AG04449 (cell line): Measurements from ENCODE around the gene ORC6.
A peak's percentile ranks its signal among the peaks of the same experiment; 100 is the strongest.
"Not testable (repeated sequence)": the region's sequence is repeated elsewhere in the genome, so short reads cannot be mapped to it uniquely, and the experiment has no call there.

Experiments used
- CTCF ChIA-PET: fragments of 350-600 bp; formaldehyde crosslinking; extraction: SDS; loops from one replicate; lab custom pipeline; 2021; ENCODE audit warnings: antibody characterized with exemption; lab: Yijun Ruan, JAX
- POLR2A ChIA-PET: fragments of 400-600, 350-600 bp; formaldehyde crosslinking; extraction: SDS; loops from one replicate; lab custom pipeline; 2020; ENCODE audit warnings: antibody characterized with exemption, inconsistent platforms; lab: Yijun Ruan, JAX
- DNase-seq: peaks from one replicate; pipeline ENCODE4 v3.0.0-alpha.2; 2010; ENCODE audit warnings: low read depth, low spot score
- H3K4me3 ChIP-seq: 2 replicates; pipeline ENCODE4 v1.5.1; 2011; ENCODE audit warnings: low read depth, mild to moderate bottlenecking, control low read depth, low read length
- CTCF ChIP-seq: IDR thresholded peaks from one replicate; pipeline ENCODE4 v1.5.1; 2011; ENCODE audit warnings: mild to moderate bottlenecking, moderate library complexity, low read length, control low read depth, inconsistent platforms; ENCODE audit not compliant: insufficient read depth; ENCODE audit errors: missing control alignments

The ORC6 gene

GRCh38 chr16:46662123-46662522, 27.3 kb upstream of the ORC6 start:
- TF ChIP-seq CTCF = no peak
- no peak for DNase-seq
- ChIA-PET POLR2A (no interaction called here), CTCF (interaction anchor here (0.7 to 1.4 kb wide), 4 partner anchors 10 to 109 kb away, joined by 3 to 7 read pairs (median 3); no protein-coding TSS in a partner anchor)
- H3K4me3 ChIP-seq = no peak overlapping the region

GRCh38 chr16:46673320-46674013, 16.0 kb upstream of the ORC6 start:
- ChIA-PET POLR2A (no interaction called here), CTCF (interaction anchor here (0.6 to 5.5 kb wide), 33 partner anchors 9 to 364 kb away, joined by 3 to 91 read pairs (median 5); partner anchors contain the start of genes GPT2 and ORC6)
- no peak overlapping the region for H3K4me3 ChIP-seq
- DNase-seq = no peak
- TF ChIP-seq CTCF = peak; percentile 82

GRCh38 chr16:46677943-46678342, 11.5 kb upstream of the ORC6 start:
- DNase-seq, H3K4me3 ChIP-seq, POLR2A ChIA-PET: not testable (repeated sequence)
- CTCF ChIA-PET = interaction anchor here (0.7 to 5.5 kb wide), 7 partner anchors 10 to 252 kb away, joined by 3 to 91 read pairs (median 5); no protein-coding TSS in a partner anchor

- POLR2A ChIA-PET, H3K4me3 ChIP-seq, DNase-seq: not testable (repeated sequence)
- CTCF ChIA-PET = interaction anchor here (1.3 to 1.8 kb wide), 3 partner anchors 8 to 120 kb away, joined by 3 to 8 read pairs (median 6); no protein-coding TSS in a partner anchor
These were observed 7.6 kb upstream of the ORC6 start for GRCh38 chr16:46681867-46682266.

- H3K4me3 ChIP-seq = no peak overlapping the region; the same call in 1 of the 2 replicates
- no peak for TF ChIP-seq CTCF
- no peak for DNase-seq
- ChIA-PET CTCF (interaction anchor here (0.6 to 1.6 kb wide), 4 partner anchors 13 to 192 kb away, joined by 3 to 13 read pairs (median 6); no protein-coding TSS in a partner anchor), POLR2A (no interaction called here)
These were observed 2.5 kb upstream of the ORC6 start for GRCh38 chr16:46686815-46687473.

- TF ChIP-seq CTCF = no peak
- DNase-seq = no peak
- H3K4me3 ChIP-seq = peak overlapping the region; percentile 89
- CTCF ChIA-PET = interaction anchor here (1.5 to 1.6 kb wide), 3 partner anchors 13 to 114 kb away, joined by 4 to 13 read pairs (median 8); no protein-coding TSS in a partner anchor
- POLR2A ChIA-PET = no interaction called here
These were observed 2.0 kb upstream of the ORC6 start for GRCh38 chr16:46687486-46687885.

- TF ChIP-seq CTCF = no peak
- H3K4me3 ChIP-seq = peak overlapping the region; percentile 89
- no peak for DNase-seq
- ChIA-PET CTCF (no interaction called here), POLR2A (no interaction called here)
These were observed 1.3 kb upstream of the ORC6 start for GRCh38 chr16:46688101-46688653.
